Measurements from ENCODE around the gene LRR1. TPM values are rescaled to one million over a fixed set of nuclear protein-coding genes. Genes with fewer than 3 reads are reported as not detected.

The LRR1 gene
- total and polyA plus RNA-seq, 4 donors: 5.7 to 11.9 (median 7.6) TPM

DNA sequence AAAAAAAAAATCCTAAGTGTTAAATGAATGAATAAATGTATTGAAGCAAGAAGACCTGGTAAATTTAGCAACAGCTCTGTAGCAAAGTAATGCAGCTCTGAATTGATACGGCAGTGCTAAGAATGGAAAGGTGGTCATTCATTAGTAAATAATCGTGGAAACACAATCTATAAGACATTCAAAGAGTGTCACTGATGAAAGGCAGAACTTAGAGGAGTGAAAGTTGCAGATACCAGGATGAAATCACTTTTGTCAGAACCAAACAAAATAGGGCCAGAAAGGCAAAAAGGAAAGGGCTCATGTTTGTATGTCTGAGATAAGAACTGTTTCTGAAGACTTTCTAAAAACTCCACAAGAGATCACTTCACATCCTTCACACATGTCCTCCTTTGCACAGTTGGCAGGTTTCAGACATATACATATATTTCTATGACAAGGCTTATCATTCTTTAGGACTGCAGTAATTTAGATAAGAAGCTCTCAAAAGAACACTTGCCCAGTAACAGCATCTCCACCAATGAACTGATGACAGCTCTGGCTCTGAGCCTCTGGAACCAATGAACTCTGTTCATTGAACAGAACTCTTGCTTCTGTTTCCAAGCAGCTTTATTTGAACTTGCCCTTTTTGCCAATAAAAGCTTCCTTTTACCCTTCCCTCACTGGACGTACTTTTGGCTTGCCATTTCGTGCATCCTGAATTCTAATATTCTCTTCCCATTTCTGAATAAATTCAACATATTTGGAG is 4.2 kb upstream of the LRR1 start:
- DNase-seq (peak; percentile 65 to 87 (median 85)), ATAC-seq (ENCODE audit: insufficient read depth, low FRiP score) (no peak)
- Histone ChIP-seq H3K9ac (ENCODE audit: insufficient read depth in 1 of 2, low read length in 2 of 2) (no peak overlapping the region), H3K4me3 (no peak overlapping the region), H3K36me3 (ENCODE audit: control insufficient read depth in 4 of 4, insufficient read depth in 4 of 4, low read length in 4 of 4) (no peaks in the 10 kb centered on the region), H3K9me3 (ENCODE audit: control insufficient read depth in 4 of 4, insufficient read depth in 3 of 4, low read length in 3 of 4) (no peaks in the 10 kb centered on the region), H3K27ac (ENCODE audit: low read depth in 1 of 2, low read length in 1 of 2) (no peak overlapping the region), H3K4me1 (ENCODE audit: control insufficient read depth in 5 of 5, insufficient read depth in 5 of 5, low read length in 5 of 5) (peaks cover 1 to 17% (median 10%) of the 10 kb centered on the region in 5 donors), H3K27me3 (ENCODE audit: control insufficient read depth in 3 of 3, insufficient read depth in 3 of 3, low read length in 2 of 3) (no peaks in the 10 kb centered on the region)
- WGBS, 2 donors: 18 to 25% methylated on average over 4 of the region's 4 CpGs
- TF ChIP-seq, protein P1, sequence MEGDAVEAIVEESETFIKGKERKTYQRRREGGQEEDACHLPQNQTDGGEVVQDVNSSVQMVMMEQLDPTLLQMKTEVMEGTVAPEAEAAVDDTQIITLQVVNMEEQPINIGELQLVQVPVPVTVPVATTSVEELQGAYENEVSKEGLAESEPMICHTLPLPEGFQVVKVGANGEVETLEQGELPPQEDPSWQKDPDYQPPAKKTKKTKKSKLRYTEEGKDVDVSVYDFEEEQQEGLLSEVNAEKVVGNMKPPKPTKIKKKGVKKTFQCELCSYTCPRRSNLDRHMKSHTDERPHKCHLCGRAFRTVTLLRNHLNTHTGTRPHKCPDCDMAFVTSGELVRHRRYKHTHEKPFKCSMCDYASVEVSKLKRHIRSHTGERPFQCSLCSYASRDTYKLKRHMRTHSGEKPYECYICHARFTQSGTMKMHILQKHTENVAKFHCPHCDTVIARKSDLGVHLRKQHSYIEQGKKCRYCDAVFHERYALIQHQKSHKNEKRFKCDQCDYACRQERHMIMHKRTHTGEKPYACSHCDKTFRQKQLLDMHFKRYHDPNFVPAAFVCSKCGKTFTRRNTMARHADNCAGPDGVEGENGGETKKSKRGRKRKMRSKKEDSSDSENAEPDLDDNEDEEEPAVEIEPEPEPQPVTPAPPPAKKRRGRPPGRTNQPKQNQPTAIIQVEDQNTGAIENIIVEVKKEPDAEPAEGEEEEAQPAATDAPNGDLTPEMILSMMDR (IDR thresholded peaks at IDR 0.05; ENCODE audit: control extremely low read depth, extremely low read depth): no peak

DNA sequence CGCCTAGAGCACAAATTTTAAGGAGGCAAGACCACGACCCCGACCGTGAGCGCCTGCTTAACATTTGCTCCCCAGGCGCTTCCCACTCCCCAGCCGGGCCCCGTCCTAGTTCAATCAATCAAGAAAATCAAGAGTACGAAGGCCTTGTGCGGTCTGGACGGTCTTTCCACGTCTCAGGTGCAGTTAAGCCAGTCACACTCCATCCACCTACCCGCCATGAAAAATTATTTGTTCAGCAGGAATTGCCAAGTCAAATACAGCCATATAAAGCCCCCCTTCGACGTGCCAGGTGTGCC is 603 bp upstream of the LRR1 start:
- TF ChIP-seq, protein P1 (IDR thresholded peaks at IDR 0.05; ENCODE audit: control extremely low read depth, extremely low read depth): no peak
- 0 to 1% methylated on average over 15 of the region's 15 CpGs for WGBS, 2 donors
- Histone ChIP-seq H3K9me3 (ENCODE audit: control insufficient read depth in 4 of 4, insufficient read depth in 3 of 4, low read length in 3 of 4) (no peaks in the 10 kb centered on the region), H3K27ac (ENCODE audit: low read depth in 1 of 2, low read length in 1 of 2) (peak overlapping the region; percentile 88 to 96), H3K27me3 (ENCODE audit: control insufficient read depth in 3 of 3, insufficient read depth in 3 of 3, low read length in 2 of 3) (no peaks in the 10 kb centered on the region), H3K9ac (ENCODE audit: insufficient read depth in 1 of 2, low read length in 2 of 2) (peak overlapping the region; percentile 92 to 98), H3K36me3 (ENCODE audit: control insufficient read depth in 4 of 4, insufficient read depth in 4 of 4, low read length in 4 of 4) (peaks cover 0 to 4% (median 1%) of the 10 kb centered on the region in 4 donors), H3K4me3 (peak overlapping the region; percentile 91), H3K4me1 (ENCODE audit: control insufficient read depth in 5 of 5, insufficient read depth in 5 of 5, low read length in 5 of 5) (peaks cover 1 to 17% (median 10%) of the 10 kb centered on the region in 5 donors)
- ATAC-seq (ENCODE audit: insufficient read depth, low FRiP score) (peak; percentile 13), DNase-seq (no peak)

DNA sequence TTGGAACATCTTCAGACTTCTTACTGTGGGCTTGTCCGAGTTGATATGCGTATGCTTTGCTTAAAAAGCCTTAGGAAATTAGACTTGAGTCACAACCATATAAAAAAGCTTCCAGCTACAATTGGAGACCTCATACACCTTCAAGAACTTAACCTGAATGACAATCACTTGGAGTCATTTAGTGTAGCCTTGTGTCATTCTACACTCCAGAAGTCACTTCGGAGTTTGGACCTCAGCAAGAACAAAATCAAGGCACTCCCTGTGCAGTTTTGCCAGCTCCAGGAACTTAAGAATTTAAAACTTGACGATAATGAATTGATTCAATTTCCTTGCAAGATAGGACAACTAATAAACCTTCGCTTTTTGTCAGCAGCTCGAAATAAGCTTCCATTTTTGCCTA is 8.8 kb downstream of the LRR1 start:
- WGBS, 2 donors: 94 to 95% methylated on average over 6 of the region's 6 CpGs
- H3K9me3 ChIP-seq (ENCODE audit: control insufficient read depth in 4 of 4, insufficient read depth in 3 of 4, low read length in 3 of 4): no peaks in the 10 kb centered on the region
- TF ChIP-seq, protein P1 (IDR thresholded peaks at IDR 0.05; ENCODE audit: control extremely low read depth, extremely low read depth): no peak
- no peak overlapping the region for H3K27ac ChIP-seq (ENCODE audit: low read depth in 1 of 2, low read length in 1 of 2)
- ATAC-seq (ENCODE audit: insufficient read depth, low FRiP score) (no peak), DNase-seq (no peak)
- peaks cover 0 to 7% (median 4%) of the 10 kb centered on the region in 4 donors for H3K36me3 ChIP-seq (ENCODE audit: control insufficient read depth in 4 of 4, insufficient read depth in 4 of 4, low read length in 4 of 4)
- H3K27me3 ChIP-seq (ENCODE audit: control insufficient read depth in 3 of 3, insufficient read depth in 3 of 3, low read length in 2 of 3): no peaks in the 10 kb centered on the region
- no peak overlapping the region for H3K9ac ChIP-seq (ENCODE audit: insufficient read depth in 1 of 2, low read length in 2 of 2)
- no peaks in the 10 kb centered on the region for H3K4me1 ChIP-seq (ENCODE audit: control insufficient read depth in 5 of 5, insufficient read depth in 5 of 5, low read length in 5 of 5)
- H3K4me3 ChIP-seq: no peak overlapping the region

DNA sequence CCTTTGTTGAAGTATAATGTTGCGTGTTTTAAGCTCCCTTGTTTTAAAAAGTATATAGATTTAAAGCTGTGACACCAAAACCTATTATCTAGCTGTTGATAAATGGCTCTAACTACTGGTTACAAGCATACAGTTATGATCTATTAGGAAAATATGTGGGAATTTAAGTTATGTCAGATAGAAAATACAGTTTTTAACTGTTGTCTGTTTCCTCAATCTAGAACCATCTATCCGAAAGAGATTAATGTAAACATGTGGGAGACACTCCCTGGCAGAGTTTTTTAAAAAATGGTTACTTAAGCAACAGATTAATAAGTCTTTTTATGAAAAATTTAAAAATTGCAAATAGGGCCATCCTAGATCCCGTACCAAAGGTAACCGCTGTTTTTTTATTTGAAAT is 13.5 kb downstream of the LRR1 start:
- TF ChIP-seq, protein P1 (IDR thresholded peaks at IDR 0.05; ENCODE audit: control extremely low read depth, extremely low read depth): no peak
- H3K4me3 ChIP-seq: no peak overlapping the region
- no peak for ATAC-seq (ENCODE audit: insufficient read depth, low FRiP score)
- no peak overlapping the region for H3K9ac ChIP-seq (ENCODE audit: insufficient read depth in 1 of 2, low read length in 2 of 2)
- H3K36me3 ChIP-seq (ENCODE audit: control insufficient read depth in 4 of 4, insufficient read depth in 4 of 4, low read length in 4 of 4): peaks cover 0 to 9% (median 3%) of the 10 kb centered on the region in 4 donors
- no peak for DNase-seq
- no peaks in the 10 kb centered on the region for H3K4me1 ChIP-seq (ENCODE audit: control insufficient read depth in 5 of 5, insufficient read depth in 5 of 5, low read length in 5 of 5)
- no peaks in the 10 kb centered on the region for H3K27me3 ChIP-seq (ENCODE audit: control insufficient read depth in 3 of 3, insufficient read depth in 3 of 3, low read length in 2 of 3)
- no peak overlapping the region for H3K27ac ChIP-seq (ENCODE audit: low read depth in 1 of 2, low read length in 1 of 2)
- no peaks in the 10 kb centered on the region for H3K9me3 ChIP-seq (ENCODE audit: control insufficient read depth in 4 of 4, insufficient read depth in 3 of 4, low read length in 3 of 4)
- WGBS, 2 donors: 94 to 96% methylated on average over 4 of the region's 4 CpGs
